WTC11 (cell line): ENCODE measurements around the gene KANK4. TPM values are rescaled to one million over a fixed set of nuclear protein-coding genes. Genes with fewer than 3 reads are reported as not detected.

Experiments used
- ATAC-seq: fragments of 200-7000 bp; cut with Tn5 transposase; 2 replicates; pipeline ENCODE4 v1.10.0; 2021; ENCODE audit warnings: mild to moderate bottlenecking, moderate library complexity
- CTCF ChIA-PET: fragments of 300-600 bp; sonication (Branson Sonifier 250); formaldehyde crosslinking; loops from one replicate; lab custom pipeline; 2021; ENCODE audit warnings: antibody characterized with exemption; lab: Charles Lee
- POLR2A ChIA-PET: fragments of 350-600 bp; sonication (Branson Sonifier 250); formaldehyde crosslinking; loops from one replicate; lab custom pipeline; 2021; ENCODE audit warnings: antibody characterized with exemption; lab: Charles Lee
- DNase-seq: peaks from one replicate; pipeline ENCODE4 v3.0.0; 2021; ENCODE audit warnings: low spot score
- H3K27ac Mint-ChIP-seq: 2 replicates; pipeline ENCODE4 v1.8.0; 2021; ENCODE audit warnings: mixed read lengths
- H3K27me3 Mint-ChIP-seq: 2 replicates; pipeline ENCODE4 v1.8.0; 2021; ENCODE audit warnings: low read depth, mild to moderate bottlenecking, moderate library complexity, mixed read lengths
- H3K36me3 Mint-ChIP-seq: 2 replicates; pipeline ENCODE4 v1.8.0; 2021; ENCODE audit warnings: mixed read lengths
- H3K4me1 Mint-ChIP-seq: 2 replicates; pipeline ENCODE4 v1.8.0; 2022; ENCODE audit warnings: mixed read lengths
- H3K4me3 Mint-ChIP-seq: 2 replicates; pipeline ENCODE4 v1.8.0; 2021; ENCODE audit warnings: mild to moderate bottlenecking, moderate library complexity, mixed read lengths
- H3K9me3 Mint-ChIP-seq: 2 replicates; pipeline ENCODE4 v1.8.0; 2021; ENCODE audit warnings: mixed read lengths
- ETV6 ChIP-seq: sonication (generic); formaldehyde crosslinking; IDR thresholded peaks from 2 replicates; pipeline ENCODE4 v1.8.1; 2022; ENCODE audit warnings: mild to moderate bottlenecking, missing genetic modification reagents
- PRDM15 ChIP-seq: sonication (generic); formaldehyde crosslinking; IDR thresholded peaks from 2 replicates; pipeline ENCODE4 v1.8.0; 2022; ENCODE audit warnings: missing genetic modification reagents
- STAT6 ChIP-seq: sonication (generic); formaldehyde crosslinking; conservative IDR thresholded peaks from 2 replicates; pipeline ENCODE4 v1.8.1; 2023; ENCODE audit warnings: mild to moderate bottlenecking, low read depth, missing genetic modification reagents, moderate library complexity
- ZNF423 ChIP-seq: fragments of 250-450 bp; sonication (Bioruptor Pico); IDR thresholded peaks from 2 replicates; pipeline ENCODE4 v2.1.2; 2022; ENCODE audit warnings: mild to moderate bottlenecking, moderate library complexity
- total RNA-seq: library from RNA; stranded (reverse); gene quantifications from 3 replicates; pipeline ENCODE4 v1.2.3, GENCODE V29; 2021

Gene KANK4
- total RNA-seq, 1 experiment from 2014 or later, result 0.35 TPM

- DNase-seq, result no peak
Observed at GRCh38 chr1:62187548-62187947, 131.7 kb downstream of the KANK4 start.

More at GRCh38 chr1:62187548-62187947, 131.7 kb downstream of the KANK4 start:
- no peaks in the 10 kb centered on the region for H3K9me3 Mint-ChIP-seq
- no peak overlapping the region for H3K4me3 Mint-ChIP-seq
- ChIA-PET CTCF (interaction anchor here (0.6 kb wide), 1 partner anchor 63 kb away, joined by 5 read pairs; no protein-coding TSS in a partner anchor), POLR2A (no interaction called here)
- no peak for ATAC-seq
- H3K27ac Mint-ChIP-seq, result no peak overlapping the region
- no peak for TF ChIP-seq PRDM15 (CRISPR knock-in tag)
- TF ChIP-seq ETV6, result no peak
- no peak for TF ChIP-seq ZNF423 (CRISPR knock-in tag)
- no peak for TF ChIP-seq STAT6 (CRISPR knock-in tag)
- H3K36me3 Mint-ChIP-seq, result no peaks in the 10 kb centered on the region
- no peaks in the 10 kb centered on the region for H3K27me3 Mint-ChIP-seq
- peaks cover 31% of the 10 kb centered on the region for H3K4me1 Mint-ChIP-seq

Other genes starting within 250 kb of the KANK4 start
- gene L1TD1, start 124.6 kb downstream of the KANK4 start, total RNA-seq, result 296 to 319 TPM (median 303 TPM) in 3 replicates
- 34.6 to 37.4 TPM (median 35.2 TPM) in 3 replicates for gene USP1, start 117.6 kb upstream of the KANK4 start, total RNA-seq